GM18868 (cell line): Measurements from ENCODE around the gene RGS6.

Experiments used
- ATAC-seq: cut with Tn5 transposase; IDR thresholded peaks from one replicate; pipeline ENCODE4 v1.9.1; 2021; ENCODE audit warnings: mild to moderate bottlenecking, moderate library complexity; ENCODE audit not compliant: unreplicated experiment

The RGS6 gene

DNA sequence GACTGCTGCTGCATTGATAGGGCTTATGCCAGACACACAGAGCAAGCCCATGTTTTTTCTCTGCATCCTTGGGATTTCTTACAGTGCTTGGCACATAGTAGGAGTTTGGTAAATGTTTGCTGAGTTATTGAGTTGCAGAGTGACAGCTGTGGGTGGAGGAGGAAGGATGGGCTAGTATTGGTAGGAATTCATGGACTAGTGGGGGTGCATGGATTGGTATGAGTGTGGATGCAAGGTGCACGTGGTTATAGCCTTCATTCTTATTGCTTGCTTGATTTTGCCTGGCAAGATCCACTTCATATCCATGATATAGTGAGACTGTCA is 11.4 kb downstream of the RGS6 start:
- no peak for ATAC-seq

DNA sequence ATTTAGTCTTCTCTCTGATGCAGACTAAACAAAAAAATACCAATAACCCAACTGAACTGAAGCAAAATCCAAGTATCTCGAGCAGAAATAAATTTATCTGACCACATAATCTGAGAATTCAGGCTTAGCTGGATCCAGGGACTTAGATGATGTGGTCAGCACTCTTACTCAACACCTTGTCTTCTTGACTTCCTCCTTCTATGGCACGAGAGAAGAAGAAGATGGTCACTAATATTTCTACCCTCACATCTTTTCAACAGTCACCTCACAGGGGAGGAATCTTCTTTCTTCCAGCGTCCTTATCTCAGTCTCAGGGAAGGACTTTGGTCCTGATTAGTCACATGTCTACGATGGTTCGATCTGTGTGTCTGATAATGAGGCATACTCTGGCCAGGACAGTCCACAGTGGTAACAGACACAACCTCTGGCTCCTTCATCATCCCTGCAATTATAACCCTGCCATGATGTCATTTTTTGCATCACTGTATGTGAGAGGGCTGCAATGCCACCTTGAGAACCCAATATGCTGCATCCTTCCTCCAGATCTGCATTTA is 15.8 kb downstream of the RGS6 start:
- ATAC-seq: no peak

DNA sequence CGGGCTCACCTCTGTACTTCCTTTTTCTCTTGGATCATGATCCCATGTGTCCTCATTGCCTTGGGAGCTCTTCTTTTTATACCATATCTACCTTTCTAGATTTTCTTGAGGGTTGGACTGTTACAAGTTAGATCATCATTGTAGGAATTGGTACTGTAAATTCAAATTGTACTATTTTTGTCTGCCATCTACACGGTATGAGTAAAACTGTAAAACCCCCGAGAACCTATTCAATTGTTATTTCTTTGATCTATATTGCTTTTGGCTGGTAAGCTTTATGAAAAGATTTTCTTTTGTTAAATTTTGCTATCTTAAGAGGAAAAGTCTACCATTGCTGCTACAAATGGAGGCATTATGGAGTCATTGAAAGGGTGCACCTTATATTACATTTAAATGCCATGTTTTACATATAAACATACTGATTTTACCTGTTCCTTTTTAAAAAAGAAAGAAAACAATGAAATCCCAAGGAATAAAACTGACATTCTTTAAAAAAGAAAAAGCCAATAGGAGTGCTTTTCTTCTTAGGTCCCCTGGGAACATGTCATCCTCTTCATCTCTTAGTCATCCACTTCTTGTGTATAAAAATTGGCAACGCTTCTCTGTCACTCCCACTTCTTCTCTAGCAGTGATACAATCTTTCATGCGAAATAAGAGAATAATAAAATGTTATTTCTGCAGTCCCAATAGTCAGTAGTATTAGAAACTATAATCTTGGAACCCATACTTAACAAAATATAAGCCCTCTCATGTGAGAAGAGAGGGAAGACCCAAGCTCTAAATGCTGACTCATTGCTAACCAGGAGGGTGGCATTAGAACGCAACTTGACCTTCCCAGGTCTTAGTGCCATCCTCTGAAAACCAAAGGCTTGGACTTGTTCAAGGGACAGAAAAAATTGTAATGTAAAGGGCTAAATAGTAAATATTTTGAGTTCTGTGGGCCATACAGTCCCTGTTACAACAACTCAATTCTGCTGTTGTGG is 20.4 kb downstream of the RGS6 start:
- no peak for ATAC-seq

DNA sequence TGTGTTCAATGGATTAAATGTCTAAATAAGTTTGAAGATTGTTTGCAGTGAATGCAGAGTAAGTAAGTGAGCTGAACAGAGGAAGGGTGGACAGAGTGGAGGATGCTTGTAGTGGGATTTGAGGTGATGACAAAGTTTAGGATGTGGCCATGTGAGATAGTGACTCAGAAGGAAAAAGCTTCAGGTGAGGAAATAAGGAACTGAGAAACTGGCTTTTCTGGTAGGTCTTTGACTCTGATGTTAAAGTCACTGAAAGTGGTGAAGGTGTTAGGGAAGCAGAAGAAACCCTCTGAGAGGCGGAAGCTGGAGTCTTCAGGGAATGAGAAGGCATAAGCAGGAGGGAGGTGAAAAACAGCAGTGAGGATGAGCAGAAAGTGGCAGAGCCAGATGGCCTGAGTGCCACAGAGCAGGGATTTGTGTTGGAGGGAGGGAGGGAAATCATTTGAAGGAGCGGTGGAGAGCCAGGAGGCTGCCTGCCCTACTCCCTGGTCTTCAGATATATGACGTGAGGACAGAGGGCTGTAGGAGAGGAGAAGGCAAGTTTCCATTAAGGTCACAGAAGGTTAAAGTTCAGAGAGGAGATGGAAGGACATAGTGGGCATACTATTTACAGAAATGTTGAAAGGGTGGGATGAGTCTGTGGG is 24.8 kb downstream of the RGS6 start:
- peak; percentile 91 for ATAC-seq

DNA sequence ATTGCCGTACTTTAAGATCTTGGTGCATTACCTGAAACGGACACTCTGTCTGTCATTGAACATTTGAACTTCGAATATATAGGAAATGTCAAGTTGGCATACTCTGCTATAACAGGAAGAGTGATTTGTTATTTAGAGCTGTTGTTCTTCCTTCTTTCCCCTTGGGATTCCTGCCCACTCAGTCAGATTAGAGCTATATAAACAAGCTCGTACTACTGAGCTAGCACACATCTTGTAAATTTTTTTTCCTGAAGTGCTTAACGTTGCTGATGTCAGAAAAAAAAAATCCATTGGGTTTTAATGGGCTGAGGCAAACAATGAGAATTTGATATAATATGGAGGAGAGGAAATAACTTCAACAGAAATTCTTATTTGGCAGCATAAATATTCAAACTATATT is 26.8 kb downstream of the RGS6 start:
- no peak for ATAC-seq

DNA sequence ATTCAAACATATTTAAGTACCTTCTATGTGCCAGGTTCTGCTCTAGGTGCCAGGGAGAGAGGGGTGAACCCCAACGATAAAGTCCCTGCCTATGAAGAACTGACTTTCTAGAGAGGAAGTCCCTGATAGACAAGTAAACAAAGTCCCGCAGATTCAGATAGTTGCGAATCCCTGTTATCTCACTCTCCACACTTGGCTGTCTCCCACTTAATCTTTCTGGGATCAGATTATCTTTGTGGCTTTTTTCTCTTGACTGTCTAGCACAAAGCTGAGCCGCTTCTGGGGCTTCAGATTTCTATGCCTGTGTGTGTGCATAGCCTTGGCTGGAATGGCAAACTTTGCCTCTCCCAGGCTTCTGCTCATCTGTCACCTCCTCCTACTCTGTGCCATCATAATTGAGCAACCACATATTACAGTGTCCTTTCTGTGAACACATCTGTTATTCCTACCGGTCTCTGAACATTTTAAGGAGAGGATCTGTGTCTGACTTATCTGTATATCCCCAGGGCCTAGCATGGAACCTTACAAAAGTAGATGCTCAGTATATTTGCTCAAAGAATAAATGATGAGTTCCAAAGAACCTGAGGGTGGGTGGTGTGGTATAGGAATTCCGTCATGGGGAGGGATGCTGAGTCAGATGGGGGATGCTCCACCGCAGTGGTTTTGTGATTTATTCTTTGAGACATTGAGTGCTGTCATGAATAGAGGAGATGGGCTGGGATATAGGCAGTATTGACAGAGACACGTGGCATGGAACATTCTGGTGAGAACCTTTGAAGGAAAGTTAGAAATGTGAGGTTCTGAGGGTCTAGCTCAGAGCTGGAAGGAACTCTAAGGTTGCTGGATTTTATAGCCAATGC is 28.5 kb downstream of the RGS6 start:
- ATAC-seq: no peak

DNA sequence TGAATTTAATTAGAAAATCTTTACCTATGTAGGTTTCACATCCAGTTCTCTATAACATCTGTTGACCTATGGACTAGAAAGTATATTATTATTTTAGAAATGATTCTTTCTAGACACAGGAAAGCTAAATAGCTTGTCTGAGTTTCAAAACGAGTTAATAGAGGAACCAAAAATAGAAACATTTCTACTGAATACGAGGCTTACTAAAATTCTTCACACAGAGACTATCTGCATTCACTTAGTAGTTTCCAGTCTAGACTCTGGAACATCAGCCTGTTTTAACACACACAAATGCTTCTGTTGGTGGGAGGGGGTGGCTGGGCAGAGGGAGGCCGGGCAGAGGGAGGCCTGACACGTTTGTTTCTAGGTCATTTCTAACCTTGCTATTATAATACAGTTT is 29.7 kb downstream of the RGS6 start:
- no peak for ATAC-seq

DNA sequence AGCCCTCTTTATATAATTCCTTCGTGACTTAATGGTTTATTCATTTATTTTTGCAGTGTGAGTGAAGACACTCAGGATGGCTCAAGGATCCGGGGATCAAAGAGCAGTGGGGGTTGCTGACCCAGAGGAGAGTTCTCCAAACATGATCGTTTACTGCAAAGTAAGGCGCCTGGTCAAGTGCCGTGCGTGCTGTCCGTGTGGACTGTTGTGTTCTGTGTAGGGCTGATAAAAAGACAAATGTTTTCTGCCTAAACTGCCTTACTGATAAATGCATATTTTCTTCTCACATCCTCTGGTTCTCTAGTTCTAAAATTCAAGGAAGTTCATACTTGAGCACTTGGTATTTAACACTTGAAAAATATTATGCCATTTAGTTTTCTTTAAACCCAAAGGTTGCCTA is 32.5 kb downstream of the RGS6 start:
- no peak for ATAC-seq

DNA sequence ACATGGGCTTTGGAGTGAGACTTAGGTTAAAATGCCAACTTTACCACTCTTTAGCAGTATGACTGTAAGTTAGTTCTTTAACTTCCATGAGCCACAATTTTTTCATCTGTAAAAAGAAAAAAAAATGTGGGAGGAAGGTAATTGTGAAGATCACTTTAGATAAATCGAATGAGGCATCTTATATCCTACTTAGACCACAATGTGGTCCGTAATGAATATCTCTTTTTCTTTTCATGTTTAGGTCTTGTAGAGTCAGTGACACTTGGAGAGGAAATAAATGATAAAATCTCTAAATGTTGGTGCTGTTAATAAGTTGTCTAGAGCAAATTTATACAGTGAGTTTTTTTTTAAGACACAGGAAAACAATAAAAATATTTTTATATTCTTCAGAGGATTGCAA is 34.3 kb downstream of the RGS6 start:
- no peak for ATAC-seq

DNA sequence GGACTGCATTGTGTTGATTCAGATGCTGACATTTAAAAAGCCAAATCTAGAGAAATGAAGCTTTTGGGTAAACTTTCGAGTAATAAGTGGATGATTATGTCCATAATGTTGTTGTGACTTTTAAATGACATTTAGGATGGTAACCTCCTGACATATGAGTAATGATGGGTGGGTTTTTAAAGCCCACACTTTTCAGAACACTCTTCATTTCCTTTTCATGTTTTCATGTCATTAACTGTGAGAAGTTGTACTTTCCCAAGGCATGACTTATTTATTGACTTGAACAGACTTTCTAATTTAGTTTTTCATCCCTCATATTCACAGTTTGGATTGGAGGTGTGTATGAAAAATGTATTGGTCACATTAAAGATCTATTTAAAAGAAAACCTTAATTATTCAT is 35.5 kb downstream of the RGS6 start:
- no peak for ATAC-seq

DNA sequence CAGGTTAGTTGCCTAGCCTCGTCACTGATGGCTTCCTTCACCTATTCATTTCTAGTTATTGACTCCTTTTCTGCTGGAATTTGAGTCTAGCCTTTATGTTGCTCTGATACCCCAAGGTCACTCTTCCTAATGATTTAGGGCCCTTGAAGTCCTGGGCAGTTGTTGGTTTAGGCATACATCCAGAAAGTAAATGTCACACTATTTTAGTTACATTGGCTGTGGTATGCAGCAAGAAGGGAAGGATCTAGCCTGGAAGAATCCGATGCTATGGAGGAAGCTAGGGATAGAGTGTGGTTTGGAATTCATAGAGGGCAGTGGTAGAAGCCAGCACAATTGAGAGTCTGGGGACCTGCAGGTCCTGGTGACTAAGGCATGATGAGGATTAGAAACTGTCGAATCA is 38.0 kb downstream of the RGS6 start:
- no peak for ATAC-seq

DNA sequence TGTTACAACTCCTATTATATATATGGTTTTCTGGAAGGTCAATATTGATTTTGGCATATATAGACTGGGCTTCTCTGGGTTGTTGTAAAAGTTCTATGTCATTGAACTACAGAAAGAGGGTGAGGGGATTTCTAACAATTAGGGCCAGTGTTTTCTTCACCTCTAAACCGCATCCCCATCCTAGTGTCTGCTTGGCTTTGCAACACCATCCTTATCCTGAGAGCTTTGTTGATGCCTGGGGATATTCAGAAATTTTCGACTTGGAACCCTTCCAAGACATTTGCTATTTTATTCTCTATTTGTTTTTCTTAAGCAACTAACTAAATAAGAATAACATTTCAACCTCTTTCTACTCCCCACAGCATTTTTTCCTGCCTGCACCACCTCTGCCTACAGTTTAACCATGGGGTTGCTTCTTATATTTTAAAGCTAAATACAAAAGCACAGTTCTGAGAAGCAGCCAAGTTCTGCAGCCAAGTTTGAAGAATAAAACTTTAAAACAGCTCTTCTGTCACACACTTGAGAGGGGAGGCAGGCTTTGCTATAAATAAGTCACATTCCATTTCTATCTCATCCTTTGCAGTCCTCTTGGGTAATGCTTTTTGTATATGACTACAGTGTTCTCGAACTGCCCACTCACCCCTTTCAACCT is 53.4 kb downstream of the RGS6 start:
- no peak for ATAC-seq

DNA sequence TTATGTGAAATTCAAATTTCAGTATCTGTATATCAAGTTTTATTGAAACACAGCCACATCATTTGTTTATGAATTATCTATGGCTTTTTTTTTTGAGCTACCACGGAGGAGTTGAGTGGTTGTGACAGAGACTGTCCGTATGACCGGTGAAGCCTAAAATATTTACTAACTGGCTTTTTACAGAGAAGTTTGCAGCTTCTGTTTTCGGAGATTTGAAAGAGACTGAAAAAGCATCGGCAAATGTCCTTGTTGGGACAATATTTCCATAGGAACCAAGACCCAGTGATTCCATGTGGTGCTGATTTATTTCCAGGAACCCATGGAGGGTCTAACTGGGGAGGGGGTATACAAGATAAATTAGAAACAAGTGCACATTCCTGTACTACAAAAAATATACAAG is 56.2 kb downstream of the RGS6 start:
- ATAC-seq: no peak

DNA sequence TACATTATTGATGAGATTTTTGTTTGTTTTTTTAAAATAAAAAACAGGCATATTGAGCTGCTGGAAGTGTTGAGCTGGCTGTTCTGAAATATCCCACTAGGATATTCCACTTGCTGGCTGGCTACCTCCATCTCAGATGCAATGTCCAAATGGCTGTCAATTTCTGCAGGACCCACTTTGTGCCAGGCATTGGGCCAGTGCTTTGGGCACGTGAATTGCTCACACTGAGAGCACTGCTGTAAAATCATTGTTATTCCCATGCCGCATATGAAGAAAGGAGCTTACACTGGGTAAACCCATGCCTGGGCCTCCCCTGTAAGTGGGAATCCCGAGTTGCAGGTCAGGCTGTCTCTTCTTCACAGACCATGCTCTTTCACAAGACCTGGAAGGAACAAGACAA is 56.7 kb downstream of the RGS6 start:
- ATAC-seq: no peak

DNA sequence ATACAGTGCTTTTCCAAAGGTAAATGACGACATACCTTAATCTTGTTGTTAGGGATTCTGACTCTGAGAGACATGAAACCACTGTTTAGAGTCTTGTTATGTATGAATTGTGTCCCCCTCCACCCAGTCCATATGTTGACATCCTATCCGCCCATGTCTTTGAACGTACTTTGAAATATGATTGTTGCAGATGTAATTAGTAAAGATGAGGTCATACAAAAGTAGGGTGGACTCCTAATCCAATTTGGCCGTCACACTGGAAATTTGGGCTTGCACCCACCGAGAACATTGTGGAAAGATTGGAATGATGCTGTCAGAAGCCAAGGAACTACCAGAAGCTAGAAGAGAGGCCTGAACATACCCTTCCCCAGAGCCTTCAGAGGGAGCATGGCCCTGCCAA is 62.2 kb downstream of the RGS6 start:
- no peak for ATAC-seq

DNA sequence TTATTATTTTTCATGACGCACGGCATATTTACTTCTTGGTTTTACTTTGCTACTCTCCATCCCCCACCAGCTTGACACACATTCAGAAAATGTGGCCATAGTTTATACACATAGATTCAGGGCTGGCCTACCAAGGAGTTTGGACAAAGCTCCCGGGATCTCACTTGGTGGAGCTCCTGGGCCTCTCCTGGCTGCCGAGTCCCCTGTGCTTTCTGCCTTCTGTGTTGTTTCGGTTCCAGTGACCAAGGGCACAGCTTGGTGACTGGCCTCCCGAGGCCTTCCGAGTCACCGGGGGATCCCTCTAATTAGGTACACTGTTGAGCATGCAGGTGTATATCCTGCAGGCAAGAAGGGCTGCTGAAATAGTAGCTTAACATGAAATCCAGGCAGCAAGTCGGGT is 63.5 kb downstream of the RGS6 start:
- ATAC-seq: no peak

DNA sequence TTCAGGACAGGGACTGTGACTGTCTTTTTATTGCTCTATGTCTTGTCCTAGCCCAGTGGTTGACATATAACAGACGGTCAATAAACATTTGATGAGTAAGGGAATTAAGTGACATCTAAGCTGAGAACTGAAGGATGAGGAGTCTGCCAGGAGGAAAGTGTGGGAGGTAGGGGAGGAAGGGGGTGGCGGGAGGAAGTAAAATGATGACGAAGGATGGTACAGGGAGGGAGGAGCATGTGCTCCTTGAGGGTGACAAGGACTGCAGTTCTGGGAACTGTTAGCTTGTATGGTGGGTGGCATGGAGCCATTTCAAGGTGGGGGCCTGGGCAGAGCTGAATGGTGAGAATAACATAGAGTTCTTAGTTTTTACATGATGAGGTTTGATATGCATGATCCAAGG is 64.4 kb downstream of the RGS6 start:
- no peak for ATAC-seq

DNA sequence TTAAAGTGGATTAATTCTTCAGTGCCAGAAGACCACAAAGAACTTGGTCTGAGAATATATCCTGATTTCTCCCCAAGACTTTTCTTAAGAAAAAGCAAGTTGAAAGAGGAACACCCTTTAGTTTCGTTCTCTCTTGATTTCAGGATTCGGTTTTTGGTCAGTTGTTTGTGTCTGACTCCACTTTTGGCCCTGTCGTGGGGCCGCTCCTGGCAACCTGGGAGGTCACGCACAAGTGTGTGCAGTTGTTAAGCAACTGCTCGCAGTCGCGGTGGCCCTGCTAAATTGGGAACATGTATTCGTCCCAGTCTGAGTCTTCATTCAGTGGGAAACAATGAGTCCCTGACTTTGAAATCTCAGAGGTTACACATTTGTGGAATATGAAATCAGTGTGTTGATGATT is 68.7 kb downstream of the RGS6 start:
- ATAC-seq: no peak

DNA sequence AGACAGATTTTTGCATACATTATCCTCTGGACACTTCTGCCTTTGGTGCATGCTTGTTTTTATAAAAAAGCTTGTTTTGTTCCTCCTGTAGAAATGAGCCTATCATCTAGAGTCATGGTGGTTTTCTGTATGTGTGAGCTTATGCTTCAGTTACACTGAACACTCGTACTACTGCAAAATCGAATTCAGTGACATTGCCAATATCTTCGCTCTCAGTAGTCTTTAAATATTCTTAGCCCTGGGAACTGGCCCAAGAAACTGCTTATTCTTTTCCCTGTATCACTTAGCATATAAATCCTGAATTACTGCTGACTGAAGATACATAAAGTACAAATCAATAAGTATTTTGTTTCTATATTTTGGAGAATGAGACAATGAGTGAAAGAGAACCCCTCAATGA is 70.5 kb downstream of the RGS6 start:
- no peak for ATAC-seq

DNA sequence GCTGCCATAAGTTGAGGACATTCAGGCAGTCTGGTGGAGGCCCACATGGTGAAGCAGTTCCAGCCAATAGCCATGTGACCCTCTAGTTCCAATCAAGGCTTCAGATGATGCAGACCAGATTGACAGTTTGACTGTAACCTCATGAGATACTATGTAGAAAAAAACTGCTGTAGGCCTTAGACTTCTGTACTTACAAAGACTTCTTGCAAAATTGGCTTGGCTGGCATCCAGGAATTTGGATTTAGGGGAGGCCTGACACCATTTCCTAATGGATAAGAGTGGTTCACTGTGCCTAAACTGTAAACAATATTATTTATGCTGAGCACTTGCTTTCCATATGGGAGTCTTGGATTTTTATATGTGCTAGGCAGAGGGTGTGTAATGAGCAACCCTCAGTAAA is 76.4 kb downstream of the RGS6 start:
- ATAC-seq: no peak

DNA sequence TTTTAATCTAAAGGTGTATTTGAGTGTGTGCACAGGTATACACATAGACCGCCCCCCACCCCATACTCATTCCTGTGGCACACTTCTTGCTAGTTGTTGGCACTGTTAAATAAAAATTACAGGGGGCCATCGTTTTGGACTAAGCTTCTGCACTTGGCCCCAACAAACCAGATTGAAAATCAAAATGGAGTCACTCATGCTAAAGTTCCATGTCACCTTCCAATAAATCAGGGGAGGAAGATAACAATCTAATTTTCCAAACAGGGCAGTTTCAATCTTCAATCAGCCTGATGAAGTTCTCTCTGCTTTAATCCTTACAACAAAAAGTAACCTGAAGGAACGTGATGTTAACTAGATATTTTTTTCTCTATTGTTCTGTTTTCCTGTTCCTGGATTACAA is 78.2 kb downstream of the RGS6 start:
- ATAC-seq: no peak
